ENCODE measurements around the gene PPA1. TPM values are rescaled to one million over a fixed set of nuclear protein-coding genes. Genes with fewer than 3 reads are reported as not detected.
"Not testable (repeated sequence)": the region's sequence is repeated elsewhere in the genome, so short reads cannot be mapped to it uniquely, and the experiment has no call there.

The PPA1 gene
- total RNA-seq, 1 donor from 2014 or later, result 413 TPM

GRCh38 chr10:70239077-70239976 is 6.1 kb upstream of the PPA1 start:
- H3K4me3 Mint-ChIP-seq; H3K27ac Mint-ChIP-seq; H3K27me3 Mint-ChIP-seq; DNase-seq; H3K9me3 Mint-ChIP-seq; intact Hi-C loops (cut with micrococcal nuclease); H3K36me3 Mint-ChIP-seq (ENCODE audit: low read depth); H3K4me1 Mint-ChIP-seq: not testable (repeated sequence)

DNA sequence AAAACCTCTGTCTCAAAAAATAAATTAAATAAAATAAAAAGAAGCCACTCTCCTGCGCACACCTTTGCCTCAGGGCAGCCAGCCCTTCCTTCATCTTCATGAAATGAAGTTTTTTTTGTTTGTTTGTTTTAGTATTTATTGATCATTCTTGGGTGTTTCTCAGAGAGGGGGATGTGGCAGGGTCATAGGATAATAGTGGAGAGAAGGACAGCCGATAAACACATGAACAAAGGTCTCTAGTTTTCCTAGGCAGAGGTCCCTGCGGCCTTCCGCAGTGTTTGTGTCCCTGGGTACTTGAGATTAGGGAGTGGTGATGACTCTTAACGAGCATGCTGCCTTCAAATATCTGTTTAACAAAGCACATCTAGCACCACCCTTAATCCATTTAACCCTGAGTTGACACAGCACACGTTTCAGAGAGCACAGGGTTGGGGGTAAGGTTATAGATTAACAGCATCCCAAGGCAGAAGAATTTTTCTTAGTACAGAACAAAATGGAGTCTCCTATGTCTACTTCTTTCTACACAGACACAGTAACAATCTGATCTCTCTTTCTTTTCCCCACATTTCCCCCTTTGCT is 4.8 kb upstream of the PPA1 start:
- H3K4me1 Mint-ChIP-seq; H3K4me3 Mint-ChIP-seq; H3K27ac Mint-ChIP-seq; H3K36me3 Mint-ChIP-seq (ENCODE audit: low read depth); H3K9me3 Mint-ChIP-seq; DNase-seq; intact Hi-C loops (cut with micrococcal nuclease); H3K27me3 Mint-ChIP-seq: not testable (repeated sequence)

DNA sequence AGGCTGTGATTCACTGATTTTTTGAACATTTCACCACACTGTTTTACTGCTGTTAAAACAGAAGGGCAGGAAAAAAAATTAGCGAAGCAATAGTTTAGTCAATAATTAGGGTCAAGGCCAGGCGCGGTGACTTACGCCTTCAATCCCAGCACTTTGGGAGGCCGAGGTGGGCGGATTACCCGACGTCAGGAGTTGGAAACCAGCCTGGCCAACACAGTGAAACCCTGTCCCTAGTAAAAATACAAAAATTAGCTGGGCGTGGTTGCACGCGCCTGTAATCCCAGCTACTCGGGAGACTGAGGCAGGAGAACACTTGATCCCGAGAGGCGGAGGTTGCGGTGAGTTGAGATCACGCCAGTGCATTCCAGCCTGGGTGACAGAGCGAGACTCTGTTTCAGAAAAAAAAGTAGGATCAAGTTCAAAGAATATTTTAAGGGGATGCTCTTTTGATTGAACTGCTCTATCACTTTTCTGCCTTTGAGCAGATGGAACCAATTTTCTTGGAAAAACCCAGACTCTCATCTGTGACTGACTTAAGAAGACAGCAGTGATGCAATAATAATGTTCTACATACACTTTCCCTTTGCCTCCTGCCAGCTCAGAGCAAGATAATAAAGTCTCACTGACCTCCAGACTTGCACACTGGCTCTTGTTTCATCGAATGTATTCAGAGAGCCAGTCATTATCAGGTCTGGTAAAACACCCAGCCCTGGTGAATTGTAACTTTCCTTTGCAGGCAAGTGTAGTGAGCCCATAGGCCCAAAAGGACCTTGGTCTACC is 1.6 kb upstream of the PPA1 start:
- intact Hi-C loops (cut with micrococcal nuclease), result no loop called here
- DNase-seq, result no peak
- H3K36me3 Mint-ChIP-seq (ENCODE audit: low read depth), result peaks cover 15% of the 10 kb centered on the region

GRCh38 chr10:70233939-70234300 is 691 bp upstream of the PPA1 start:
- intact Hi-C loops (cut with micrococcal nuclease), result loop anchor here (1.0 to 2.0 kb wide), 5 partner anchors 13 to 170 kb away; partner anchors contain the start of genes EIF4EBP2, LRRC20 and SAR1A

More for the DNA sequence above, 1.6 kb upstream of the PPA1 start:
- Mint-ChIP-seq H3K9me3 (no peaks in the 10 kb centered on the region), H3K27ac (peak overlapping the region; percentile 37), H3K4me1 (peaks cover 19% of the 10 kb centered on the region), H3K4me3 (peak overlapping the region; percentile 53), H3K27me3 (no peaks in the 10 kb centered on the region)

DNA sequence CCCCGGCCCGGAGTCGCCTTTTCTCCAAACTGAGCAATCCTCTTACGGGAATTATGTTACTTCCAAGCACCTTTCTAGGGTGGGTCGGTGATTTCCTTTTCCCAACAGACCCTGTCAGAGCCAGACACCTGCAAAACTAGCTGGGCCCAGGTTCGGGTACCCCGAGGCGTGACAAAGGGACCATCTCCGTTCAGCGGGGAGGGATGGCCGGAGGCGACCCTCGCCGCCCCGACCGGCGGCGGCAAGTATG is 445 bp downstream of the PPA1 start:
- Mint-ChIP-seq H3K27ac (peak overlapping the region; percentile 77), H3K4me1 (peaks cover 33% of the 10 kb centered on the region)
- no peak for DNase-seq

More at GRCh38 chr10:70233939-70234300, 691 bp upstream of the PPA1 start:
- Mint-ChIP-seq H3K4me3 (peak overlapping the region; percentile 84), H3K9me3 (no peaks in the 10 kb centered on the region), H3K4me1 (peaks cover 23% of the 10 kb centered on the region), H3K36me3 (ENCODE audit: low read depth) (peaks cover 24% of the 10 kb centered on the region), H3K27me3 (no peaks in the 10 kb centered on the region), H3K27ac (peak overlapping the region; percentile 96)
- DNase-seq, result no peak

GRCh38 chr10:70232155-70232858 is 922 bp downstream of the PPA1 start:
- peak overlapping the region; percentile 84 for H3K4me3 Mint-ChIP-seq
- H3K27ac Mint-ChIP-seq, result peak overlapping the region; percentile 77
- H3K27me3 Mint-ChIP-seq, result no peaks in the 10 kb centered on the region
- peak; percentile 83 for DNase-seq
- peaks cover 32% of the 10 kb centered on the region for H3K36me3 Mint-ChIP-seq (ENCODE audit: low read depth)
- H3K4me1 Mint-ChIP-seq, result peaks cover 33% of the 10 kb centered on the region
- intact Hi-C loops (cut with micrococcal nuclease), result loop anchor here (1.0 to 2.0 kb wide), 3 partner anchors 41 to 86 kb away; partner anchors contain the start of gene TYSND1
- no peaks in the 10 kb centered on the region for H3K9me3 Mint-ChIP-seq

More for the DNA sequence above, 445 bp downstream of the PPA1 start:
- intact Hi-C loops (cut with micrococcal nuclease), result loop anchor here (1.0 to 2.0 kb wide), 7 partner anchors 11 to 172 kb away; partner anchors contain the start of genes EIF4EBP2, LRRC20, SAR1A and TYSND1
- peak overlapping the region; percentile 84 for H3K4me3 Mint-ChIP-seq
- peaks cover 32% of the 10 kb centered on the region for H3K36me3 Mint-ChIP-seq (ENCODE audit: low read depth)
- no peaks in the 10 kb centered on the region for H3K9me3 Mint-ChIP-seq
- H3K27me3 Mint-ChIP-seq, result no peaks in the 10 kb centered on the region

- H3K9me3 Mint-ChIP-seq, result no peaks in the 10 kb centered on the region
- H3K27me3 Mint-ChIP-seq, result no peaks in the 10 kb centered on the region
- H3K4me3 Mint-ChIP-seq, result no peak overlapping the region
- DNase-seq, result no peak
- peaks cover 45% of the 10 kb centered on the region for H3K36me3 Mint-ChIP-seq (ENCODE audit: low read depth)
- H3K4me1 Mint-ChIP-seq, result peaks cover 38% of the 10 kb centered on the region
- intact Hi-C loops (cut with micrococcal nuclease), result no loop called here
- H3K27ac Mint-ChIP-seq, result no peak overlapping the region
Observed at GRCh38 chr10:70228491-70228890, 4.7 kb downstream of the PPA1 start.

- Mint-ChIP-seq H3K27ac (no peak overlapping the region), H3K36me3 (ENCODE audit: low read depth) (peaks cover 48% of the 10 kb centered on the region), H3K4me1 (peaks cover 40% of the 10 kb centered on the region), H3K9me3 (no peaks in the 10 kb centered on the region), H3K27me3 (no peaks in the 10 kb centered on the region), H3K4me3 (no peak overlapping the region)
- no peak for DNase-seq
- intact Hi-C loops (cut with micrococcal nuclease), result no loop called here
Observed at GRCh38 chr10:70227548-70228320, 5.5 kb downstream of the PPA1 start.

GRCh38 chr10:70223728-70224127 is 9.5 kb downstream of the PPA1 start:
- Mint-ChIP-seq H3K4me1 (peaks cover 36% of the 10 kb centered on the region), H3K27ac (no peak overlapping the region)

GRCh38 chr10:70222811-70223447 is 10.3 kb downstream of the PPA1 start:
- H3K4me3 Mint-ChIP-seq; DNase-seq; H3K9me3 Mint-ChIP-seq; H3K27me3 Mint-ChIP-seq; intact Hi-C loops (cut with micrococcal nuclease); H3K27ac Mint-ChIP-seq: not testable (repeated sequence)
- H3K36me3 Mint-ChIP-seq (ENCODE audit: low read depth), result peaks cover 31% of the 10 kb centered on the region
- H3K4me1 Mint-ChIP-seq, result peaks cover 31% of the 10 kb centered on the region

More at GRCh38 chr10:70223728-70224127, 9.5 kb downstream of the PPA1 start:
- Mint-ChIP-seq H3K27me3 (no peaks in the 10 kb centered on the region), H3K9me3 (no peaks in the 10 kb centered on the region), H3K36me3 (ENCODE audit: low read depth) (peaks cover 31% of the 10 kb centered on the region), H3K4me3 (no peak overlapping the region)
- intact Hi-C loops (cut with micrococcal nuclease), result no loop called here
- no peak for DNase-seq

DNA sequence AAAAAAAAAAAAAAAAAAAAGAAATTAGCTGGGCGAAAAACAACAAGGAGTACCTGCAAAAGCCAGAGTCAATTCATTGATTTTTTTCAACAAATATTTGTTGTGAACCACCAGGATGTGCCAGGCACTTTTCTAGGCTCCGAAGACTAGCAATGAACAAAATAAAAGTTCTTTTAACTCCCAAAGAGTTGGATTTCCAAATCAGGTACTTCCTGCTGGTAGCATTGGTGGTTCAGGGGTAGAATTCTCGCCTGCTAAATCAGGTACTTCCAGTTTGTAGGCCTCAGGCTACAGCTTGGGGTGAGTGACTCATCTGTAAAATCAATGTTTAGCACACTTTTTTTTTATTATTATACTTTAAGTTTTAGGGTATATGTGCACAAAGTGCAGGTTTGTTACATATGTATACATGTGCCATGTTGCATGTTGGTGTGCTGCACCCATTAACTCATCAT is 10.9 kb downstream of the PPA1 start:
- intact Hi-C loops (cut with micrococcal nuclease), result no loop called here
- no peak overlapping the region for H3K4me3 Mint-ChIP-seq
- H3K27me3 Mint-ChIP-seq, result no peaks in the 10 kb centered on the region
- H3K4me1 Mint-ChIP-seq, result peaks cover 30% of the 10 kb centered on the region
- H3K9me3 Mint-ChIP-seq, result no peaks in the 10 kb centered on the region
- no peak overlapping the region for H3K27ac Mint-ChIP-seq
- DNase-seq, result no peak
- H3K36me3 Mint-ChIP-seq (ENCODE audit: low read depth), result peaks cover 30% of the 10 kb centered on the region

DNA sequence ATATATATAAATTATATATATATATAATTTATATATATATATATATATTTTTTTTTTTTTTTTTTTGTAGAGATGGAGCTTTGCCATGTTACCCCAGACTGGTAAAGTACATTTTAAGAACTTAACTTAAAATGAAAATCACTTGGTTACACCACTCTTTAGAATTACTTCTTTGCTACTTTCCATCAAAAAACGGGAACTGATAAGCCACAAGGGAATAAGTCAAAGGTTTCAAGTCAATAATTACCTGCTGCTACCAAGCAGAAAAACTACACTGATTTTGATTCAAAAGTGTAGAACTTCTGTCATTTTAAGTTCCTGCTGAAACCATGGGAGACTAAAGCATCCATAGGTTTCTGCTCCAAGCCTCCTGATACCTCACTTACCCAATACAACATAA is 12.2 kb downstream of the PPA1 start:
- Mint-ChIP-seq H3K9me3 (no peaks in the 10 kb centered on the region), H3K36me3 (ENCODE audit: low read depth) (peaks cover 29% of the 10 kb centered on the region), H3K4me3 (peak overlapping the region; percentile 69), H3K27me3 (no peaks in the 10 kb centered on the region), H3K27ac (no peak overlapping the region), H3K4me1 (peaks cover 23% of the 10 kb centered on the region)
- intact Hi-C loops (cut with micrococcal nuclease), result loop anchor here (1.0 kb wide), 2 partner anchors 12 to 143 kb away; partner anchors contain the start of gene PPA1
- no peak for DNase-seq
